Gastrocnemius medialis (tissue), 4 donors: ENCODE data around the gene XYLT1. TPM values are rescaled to one million over a fixed set of nuclear protein-coding genes. Genes with fewer than 3 reads are reported as not detected.
"Not testable (repeated sequence)": the region's sequence is repeated elsewhere in the genome, so short reads cannot be mapped to it uniquely, and the experiment has no call there.

ENCODE experiments used
- ATAC-seq, 2 donors: fragments of 150-250 bp; one replicate each; pipeline ENCODE4 v1.9.1; 2016
- DNase-seq, 2 donors: peaks; one replicate each; pipeline ENCODE4 v3.0.0-alpha.2; 2019
- H3K27ac ChIP-seq, 4 donors: fragments of 200-600 bp; sonication (generic); 1 replicate in 1 of 4; 2 replicates in 3 of 4; pipeline ENCODE4 v1.5.1; 2016 to 2018; ENCODE audit warnings: mild to moderate bottlenecking in 2 of 4, moderate library complexity in 1 of 4
- H3K27me3 ChIP-seq, 3 donors: fragments of 200-600 bp; sonication (generic) in 2 of 3; 1 replicate in 1 of 3; 2 replicates in 2 of 3; pipeline versions ENCODE4 v1.5.1 to v1.6.0; 2016 to 2019; ENCODE audit warnings: mild to moderate bottlenecking in 1 of 3, moderate library complexity in 1 of 3
- H3K36me3 ChIP-seq, 2 donors: fragments of 200-600 bp; sonication (generic) in 1 of 2; one replicate each; pipeline ENCODE4 v1.5.1; 2017 to 2018
- H3K4me1 ChIP-seq, 2 donors: fragments of 200-600 bp; sonication (generic) in 1 of 2; one replicate each; pipeline ENCODE4 v1.5.1; 2016 to 2017; ENCODE audit warnings: mild to moderate bottlenecking in 2 of 2
- H3K4me3 ChIP-seq, 4 donors: fragments of 200-600 bp; sonication (generic) in 3 of 4; 1 replicate in 1 of 4; 2 replicates in 3 of 4; pipeline ENCODE4 v1.5.1; 2016 to 2019; ENCODE audit warnings: mild to moderate bottlenecking in 2 of 4
- H3K9me3 ChIP-seq, 3 donors: fragments of 200-600 bp; sonication (generic) in 2 of 3; 1 replicate in 1 of 3; 2 replicates in 2 of 3; pipeline ENCODE4 v1.5.1; 2016 to 2019
- CTCF ChIP-seq, 5 experiments: fragments of 450-650 bp in 3 of 5; fragments of 200-600 bp in 2 of 5; sonication (generic) in 2 of 5; IDR thresholded peaks in 4 of 5; conservative IDR thresholded peaks in 1 of 5; 1 replicate in 4 of 5; 2 replicates in 1 of 5; pipeline ENCODE4 v1.5.1; 2016 to 2019; ENCODE audit warnings: antibody characterized with exemption in 5 of 5, mild to moderate bottlenecking in 3 of 5, moderate library complexity in 3 of 5
- POLR2A ChIP-seq, 2 donors: fragments of 450-650 bp; IDR thresholded peaks; one replicate each; pipeline ENCODE4 v1.6.1; 2017; ENCODE audit warnings: antibody characterized with exemption in 2 of 2, mild to moderate bottlenecking in 2 of 2, moderate library complexity in 2 of 2
- in situ Hi-C, 4 donors: fragments of 200-750 bp; cut with MboI; loops; one replicate each; pipeline versions ENCODE4 v1.15.0 to v1.8.0; 2017; ENCODE audit warnings: low sequenced_read_pairs in 4 of 4
- intact Hi-C: fragments of 100-400 bp; cut with DNase I; formaldehyde crosslinking; loops from one replicate; pipeline ENCODE4 v1.15.1; 2023; ENCODE audit warnings: low total_unique reads
- total RNA-seq, 4 donors: library from RNA; depleted of rRNA; stranded (reverse); fragments of >200 nt; gene quantifications; one replicate each; pipeline versions ENCODE4 v1.1.0 to v1.2.3, GENCODE V29; 2016

XYLT1 gene
- total RNA-seq, 4 donors from 2014 or later, result 0.87 to 7.9 (median 1.4) TPM

- Histone ChIP-seq H3K4me1 (no peaks in the 10 kb centered on the region), H3K27me3 (no peaks in the 10 kb centered on the region), H3K27ac (no peak overlapping the region), H3K36me3 (no peaks in the 10 kb centered on the region), H3K4me3 (no peak overlapping the region), H3K9me3 (no peaks in the 10 kb centered on the region)
- in situ Hi-C loops (no loop called here), intact Hi-C loops (no loop called here)
- TF ChIP-seq CTCF (IDR thresholded peaks at IDR 0.05 in 4 of 5, conservative IDR thresholded peaks at IDR 0.05 in 1 of 5) (no peak), POLR2A (IDR thresholded peaks at IDR 0.05) (no peak)
- DNase-seq, result no peak
- no peak for ATAC-seq
These were observed 42.0 kb upstream of the XYLT1 start for GRCh38 chr16:17512636-17513220.

- no peak for DNase-seq
- no peaks in the 10 kb centered on the region for H3K9me3 ChIP-seq
- no peaks in the 10 kb centered on the region for H3K27me3 ChIP-seq
- H3K4me3 ChIP-seq, result no peak overlapping the region
- intact Hi-C loops, result no loop called here
- H3K4me1 ChIP-seq, result no peaks in the 10 kb centered on the region
- ATAC-seq, result peak in 1 of 2 donors; percentile 60
- TF ChIP-seq CTCF (IDR thresholded peaks at IDR 0.05 in 4 of 5, conservative IDR thresholded peaks at IDR 0.05 in 1 of 5) (no peak), POLR2A (IDR thresholded peaks at IDR 0.05) (no peak)
- in situ Hi-C loops, result no loop called here
- no peak overlapping the region for H3K27ac ChIP-seq
- no peaks in the 10 kb centered on the region for H3K36me3 ChIP-seq
These were observed 40.6 kb upstream of the XYLT1 start for GRCh38 chr16:17511340-17511739.

GRCh38 chr16:17510567-17510966, 39.8 kb upstream of the XYLT1 start:
- Histone ChIP-seq H3K27me3 (no peaks in the 10 kb centered on the region), H3K4me3 (no peak overlapping the region), H3K4me1 (no peaks in the 10 kb centered on the region), H3K27ac (no peak overlapping the region), H3K9me3 (no peaks in the 10 kb centered on the region), H3K36me3 (no peaks in the 10 kb centered on the region)
- intact Hi-C loops (no loop called here), in situ Hi-C loops (no loop called here)
- DNase-seq (no peak), ATAC-seq (no peak)
- TF ChIP-seq POLR2A (IDR thresholded peaks at IDR 0.05), result no peak

GRCh38 chr16:17509194-17509593, 38.4 kb upstream of the XYLT1 start:
- Histone ChIP-seq H3K4me3 (no peak overlapping the region), H3K9me3 (no peaks in the 10 kb centered on the region), H3K36me3 (no peaks in the 10 kb centered on the region), H3K27ac (no peak overlapping the region), H3K27me3 (no peaks in the 10 kb centered on the region), H3K4me1 (no peaks in the 10 kb centered on the region)
- in situ Hi-C loops, result no loop called here
- ATAC-seq (no peak), DNase-seq (no peak)
- intact Hi-C loops, result no loop called here
- no peak for TF ChIP-seq POLR2A (IDR thresholded peaks at IDR 0.05)
- no peak for TF ChIP-seq CTCF (IDR thresholded peaks at IDR 0.05 in 4 of 5, conservative IDR thresholded peaks at IDR 0.05 in 1 of 5)

GRCh38 chr16:17508303-17508702, 37.5 kb upstream of the XYLT1 start:
- intact Hi-C loops, result no loop called here
- in situ Hi-C loops, result no loop called here
- no peak overlapping the region for H3K27ac ChIP-seq
- no peak for DNase-seq
- no peaks in the 10 kb centered on the region for H3K36me3 ChIP-seq
- no peak for ATAC-seq
- no peaks in the 10 kb centered on the region for H3K4me1 ChIP-seq
- no peaks in the 10 kb centered on the region for H3K9me3 ChIP-seq
- H3K27me3 ChIP-seq, result no peaks in the 10 kb centered on the region
- H3K4me3 ChIP-seq, result no peak overlapping the region
- no peak for TF ChIP-seq CTCF (IDR thresholded peaks at IDR 0.05 in 4 of 5, conservative IDR thresholded peaks at IDR 0.05 in 1 of 5)
- TF ChIP-seq POLR2A (IDR thresholded peaks at IDR 0.05), result no peak

- ATAC-seq, H3K4me3 ChIP-seq, H3K27me3 ChIP-seq, H3K4me1 ChIP-seq, H3K36me3 ChIP-seq, DNase-seq, intact Hi-C loops, H3K27ac ChIP-seq, in situ Hi-C loops, H3K9me3 ChIP-seq: not testable (repeated sequence)
These were observed 36.8 kb upstream of the XYLT1 start for GRCh38 chr16:17507516-17507915.

GRCh38 chr16:17505828-17506227, 35.1 kb upstream of the XYLT1 start:
- H3K4me3 ChIP-seq, DNase-seq, ATAC-seq, H3K36me3 ChIP-seq, H3K27ac ChIP-seq, H3K9me3 ChIP-seq, H3K27me3 ChIP-seq, in situ Hi-C loops, H3K4me1 ChIP-seq, intact Hi-C loops: not testable (repeated sequence)
